RPMI7951 (cell line): ENCODE data around the gene PNPLA3. TPM values are rescaled to one million over a fixed set of nuclear protein-coding genes. Genes with fewer than 3 reads are reported as not detected.
A peak's percentile ranks its signal among the peaks of the same experiment; 100 is the strongest.

Experiments
- DNase-seq: peaks from one replicate; pipeline ENCODE4 v3.0.0-alpha.2; 2012; ENCODE audit warnings: low read depth
- total RNA-seq: library from RNA; depleted of rRNA; stranded (reverse); fragments of >200 nt; shearing (Covaris generic); gene quantifications from 2 replicates; pipeline ENCODE4 v1.2.3, GENCODE V29; 2014; rRNA removed

The PNPLA3 gene
- total RNA-seq, 1 experiment from 2014 or later = 7.6 TPM

DNA sequence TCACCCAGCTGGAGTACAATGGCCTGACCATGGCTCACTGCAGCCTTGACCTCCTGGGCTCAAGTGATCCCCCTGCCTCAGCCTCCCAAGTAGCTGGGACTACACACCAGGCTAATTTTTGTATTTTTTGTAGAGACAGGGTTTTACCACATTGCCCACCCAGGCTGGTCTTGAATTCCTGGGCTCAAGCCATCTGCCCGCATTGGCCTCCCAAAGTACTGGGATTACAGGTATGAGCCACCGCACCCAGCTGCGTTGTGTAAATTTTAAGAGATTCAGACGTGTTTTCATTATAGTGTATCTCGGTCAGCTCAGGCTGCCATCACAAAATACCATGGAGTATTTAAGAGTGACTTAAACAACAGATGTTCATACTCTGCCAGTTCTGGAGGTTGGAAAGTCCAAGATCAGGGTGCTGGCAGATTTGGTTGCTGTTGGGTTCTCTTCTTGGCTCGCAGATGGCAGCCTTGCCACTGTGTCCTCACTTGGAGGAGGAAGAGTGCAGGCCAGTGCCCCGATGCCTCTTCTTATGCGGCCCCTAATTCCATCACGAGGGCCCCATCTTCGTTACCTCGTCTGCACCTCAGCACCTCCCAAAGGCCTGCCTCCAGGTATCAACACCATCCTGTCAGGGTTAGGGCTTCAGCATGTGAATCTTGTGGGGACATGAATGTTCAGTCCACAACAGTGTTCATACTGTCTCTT is 67.9 kb downstream of the PNPLA3 start:
- DNase-seq = no peak

DNA sequence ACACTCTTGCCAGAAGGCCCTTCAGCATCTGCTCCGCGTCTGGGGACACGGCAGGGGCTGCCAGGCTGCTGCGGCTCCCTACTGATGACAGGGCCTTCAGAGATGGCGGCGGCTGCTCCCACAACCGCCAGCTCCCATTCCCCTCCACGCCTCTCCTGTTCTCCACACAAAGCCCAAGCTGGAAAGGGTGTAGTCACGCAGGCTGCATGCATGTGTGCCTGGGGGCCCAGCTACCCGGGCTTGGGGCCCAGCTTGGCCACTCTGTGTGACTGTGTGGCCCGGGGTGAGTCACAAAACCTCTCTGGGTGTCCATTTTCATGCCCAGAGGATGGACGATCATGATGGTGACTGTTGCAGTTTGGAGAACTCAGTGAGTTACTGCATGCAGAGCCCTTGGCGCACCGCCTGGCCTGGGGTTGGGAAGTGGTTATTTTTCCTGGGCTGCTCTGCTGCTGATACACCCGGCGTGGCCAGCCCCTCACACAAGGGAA is 68.8 kb downstream of the PNPLA3 start:
- peak; percentile 96 for DNase-seq

DNA sequence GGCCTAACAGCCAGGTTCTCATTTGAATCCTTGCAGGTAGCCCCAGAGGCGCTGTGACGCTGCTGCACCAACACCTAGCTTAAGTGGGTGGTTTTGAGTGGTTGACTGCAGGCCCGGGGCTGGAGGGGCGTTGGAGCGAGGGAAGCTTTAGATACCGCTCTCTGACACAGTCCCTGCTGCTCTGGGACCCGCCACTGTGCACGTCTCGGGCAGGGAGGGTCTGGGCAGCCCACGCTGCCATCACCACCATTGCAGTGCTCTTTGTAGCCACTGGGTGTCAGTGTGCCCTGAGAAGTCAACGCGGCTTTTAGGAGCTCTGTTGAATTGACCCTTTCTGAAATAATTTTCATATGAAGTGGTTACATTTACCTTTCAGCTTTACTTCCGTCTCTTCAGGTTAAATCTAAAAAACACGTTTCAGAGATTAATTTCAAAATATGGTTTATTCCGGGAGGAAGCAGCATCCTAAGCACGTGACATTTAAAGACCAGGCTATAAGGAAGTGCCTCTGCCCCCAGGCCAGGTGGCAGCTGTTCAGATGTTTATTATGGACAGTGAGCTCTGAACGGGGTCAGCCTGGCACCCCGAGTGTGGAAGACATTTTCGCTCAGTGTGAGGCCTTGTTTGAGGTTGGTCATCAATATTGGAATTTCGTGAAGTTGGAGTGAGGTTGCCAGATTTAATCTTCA is 69.6 kb downstream of the PNPLA3 start:
- peak; percentile 44 for DNase-seq

DNA sequence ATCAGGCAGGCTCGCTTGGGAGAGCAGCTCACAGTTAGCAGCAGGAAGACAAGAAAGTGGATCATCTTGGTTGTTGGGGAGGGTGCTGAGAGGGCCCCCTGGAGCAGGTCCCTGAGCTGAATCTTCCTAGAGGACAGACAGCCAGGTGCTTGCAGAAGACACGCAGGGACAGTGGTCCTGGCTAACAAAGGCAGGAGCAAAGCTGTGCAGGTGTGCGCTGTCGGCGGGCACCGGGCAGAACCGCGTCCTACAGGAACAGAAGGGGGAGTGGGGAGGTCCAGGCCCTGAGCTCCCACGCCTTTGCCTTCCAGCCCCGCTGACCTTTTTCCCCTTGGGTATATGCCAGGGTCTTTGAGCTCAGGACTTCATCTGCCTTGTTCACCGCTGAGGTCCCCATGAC is 70.4 kb downstream of the PNPLA3 start:
- no peak for DNase-seq

DNA sequence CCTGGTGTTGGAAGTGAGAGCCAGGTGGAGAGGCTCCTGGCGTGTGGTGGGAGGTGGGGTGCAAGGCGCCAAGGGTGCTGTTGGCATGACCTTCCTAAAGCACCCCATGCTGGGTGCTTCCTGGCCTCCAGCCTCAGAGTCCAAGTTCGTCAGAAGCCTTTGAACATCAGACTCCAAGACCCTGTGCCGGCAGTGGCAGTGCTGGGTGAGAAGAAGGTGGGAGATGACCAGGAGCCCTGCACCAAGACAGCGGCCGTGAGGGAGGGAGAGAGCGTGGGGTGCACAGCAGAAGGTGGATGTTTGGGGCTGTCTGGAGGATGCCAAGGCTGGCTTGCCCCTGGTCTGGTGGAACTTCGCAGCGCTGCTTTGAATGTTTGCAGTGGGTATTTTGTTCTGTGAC is 70.8 kb downstream of the PNPLA3 start:
- no peak for DNase-seq

DNA sequence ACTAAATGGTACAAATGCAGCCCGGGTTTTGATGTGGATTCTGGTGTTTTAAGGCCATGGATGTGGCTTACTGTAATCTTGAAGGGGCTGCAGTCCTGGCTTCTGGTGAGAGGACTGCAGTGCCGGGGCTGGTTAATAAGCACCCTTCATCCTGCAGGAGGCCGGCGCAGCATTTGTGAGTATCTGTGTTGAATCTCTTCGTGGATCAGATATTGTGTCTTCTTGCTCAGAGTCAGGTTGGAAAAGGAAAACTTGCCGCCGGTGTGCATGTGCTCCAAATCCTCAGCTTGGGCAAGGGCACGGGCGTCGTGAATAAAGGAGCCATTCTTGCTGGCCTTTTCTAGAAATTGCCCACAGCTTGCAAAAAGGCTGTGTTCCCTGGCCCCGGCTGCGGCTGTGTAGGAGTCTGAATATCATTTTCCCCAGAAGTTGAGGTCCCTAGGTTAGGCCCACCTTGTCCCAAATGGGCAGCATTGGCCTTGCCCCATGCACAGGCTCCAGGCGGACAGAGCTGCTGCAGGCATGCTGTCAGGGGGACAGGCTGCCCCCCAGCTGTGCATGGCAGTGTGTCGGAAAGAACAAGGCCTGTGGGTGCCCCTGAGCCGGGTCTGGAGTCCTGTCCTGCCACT is 71.6 kb downstream of the PNPLA3 start:
- no peak for DNase-seq

DNA sequence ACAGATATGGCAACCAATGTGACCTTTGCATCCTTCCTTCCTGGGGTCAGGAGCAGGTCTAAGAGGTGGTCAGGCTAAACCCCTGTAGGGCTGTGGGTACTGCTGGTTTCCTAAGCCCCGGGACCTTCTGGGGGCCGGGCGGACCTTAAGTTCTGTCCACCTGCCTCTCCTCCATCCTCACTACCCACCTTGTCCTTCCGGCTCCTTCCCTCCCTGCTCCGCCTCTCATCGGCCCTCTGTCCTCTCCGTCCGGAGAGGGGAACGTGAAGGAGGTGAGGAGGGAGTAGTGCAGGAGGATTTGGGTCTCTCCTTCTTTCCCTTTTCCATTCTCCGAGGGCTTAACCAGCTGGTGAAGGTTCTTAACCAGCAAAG is 72.2 kb downstream of the PNPLA3 start:
- DNase-seq = no peak

DNA sequence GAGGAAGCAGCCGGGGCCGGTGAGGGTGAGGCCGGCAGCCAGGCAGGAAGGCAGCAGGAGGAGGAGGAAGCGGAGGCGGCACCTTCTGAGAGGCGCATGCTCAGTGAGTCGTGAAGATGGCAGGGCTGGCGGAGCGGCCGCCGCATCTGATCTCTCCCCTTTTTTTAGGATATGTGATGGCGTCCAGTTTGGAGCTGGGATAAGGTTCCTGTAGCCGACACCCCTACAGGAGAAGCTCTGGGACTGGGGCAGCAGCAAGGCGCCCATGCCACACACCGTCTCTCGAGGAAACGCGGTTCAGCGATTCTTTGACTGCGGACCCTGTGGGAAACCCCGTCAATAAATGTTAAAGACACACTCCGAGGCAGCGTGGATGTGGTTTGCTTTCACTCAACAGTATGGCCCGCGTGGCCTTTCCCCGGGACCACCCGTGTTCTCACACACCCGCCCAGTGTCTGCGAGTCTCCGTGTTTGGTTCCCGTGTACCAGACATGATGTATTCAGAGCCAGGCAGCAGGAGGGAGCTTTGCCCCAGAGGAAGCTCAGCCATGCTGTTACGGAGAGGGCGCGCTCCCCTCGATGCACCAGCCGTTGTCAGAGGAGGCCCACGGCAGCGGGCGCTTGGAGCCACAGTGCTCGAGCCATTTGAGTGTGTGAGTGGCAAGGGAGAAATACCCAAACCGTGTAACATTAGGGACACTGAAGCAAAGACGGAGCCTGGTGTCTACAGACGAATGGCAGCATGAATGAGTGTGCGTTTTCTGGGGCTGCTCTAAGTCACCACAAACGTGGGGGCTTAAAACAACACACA is 72.8 kb downstream of the PNPLA3 start:
- no peak for DNase-seq

DNA sequence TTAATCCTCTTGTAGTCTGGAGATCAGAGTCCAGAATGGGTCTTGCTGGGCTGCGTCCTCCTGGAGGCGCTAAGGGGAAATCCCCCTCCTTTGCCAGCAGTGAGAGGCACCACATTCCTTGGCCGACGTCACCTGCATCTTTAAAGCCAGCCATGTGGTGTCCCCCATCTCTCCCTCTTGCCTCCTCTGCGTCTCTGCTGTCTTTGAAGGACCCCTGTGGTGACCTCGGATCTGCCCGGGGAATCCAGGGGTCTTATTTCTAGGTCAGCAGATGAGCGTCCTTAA is 73.3 kb downstream of the PNPLA3 start:
- no peak for DNase-seq

Other genes with a start within 250 kb of the PNPLA3 start
- gene EFCAB6, start 111.5 kb upstream of the PNPLA3 start, total RNA-seq = 0.39 and 0.48 TPM in 2 replicates
- not detected in 2 replicates for gene SULT4A1, start 61.3 kb upstream of the PNPLA3 start, total RNA-seq
- not detected in 2 replicates for gene PNPLA5, start 31.8 kb upstream of the PNPLA3 start, total RNA-seq
- gene SAMM50, start 31.6 kb downstream of the PNPLA3 start, total RNA-seq = 45.6 and 45.9 TPM in 2 replicates
- 72.8 and 82.9 TPM in 2 replicates for gene PARVB, start 100.5 kb downstream of the PNPLA3 start, total RNA-seq